ENCODE data around the gene FOXN3.
"Not testable (repeated sequence)": the region's sequence is repeated elsewhere in the genome, so short reads cannot be mapped to it uniquely, and the experiment has no call there.

Gene FOXN3

GRCh38 chr14:89123851-89124250 lies 293.2 kb downstream of the FOXN3 start:
- in situ Hi-C loops (cut with HindIII; ENCODE audit: low pct_ligation_motif_present, low pct_unique_long_range_greater_than_20kb, low sequenced_read_pairs), result no loop called here

GRCh38 chr14:89123215-89123614 lies 293.8 kb downstream of the FOXN3 start:
- in situ Hi-C loops (cut with HindIII; ENCODE audit: low pct_ligation_motif_present, low pct_unique_long_range_greater_than_20kb, low sequenced_read_pairs), result no loop called here
- DNase-seq, result no peak

More at GRCh38 chr14:89123851-89124250, 293.2 kb downstream of the FOXN3 start:
- DNase-seq, result no peak

GRCh38 chr14:89121968-89122620 lies 294.9 kb downstream of the FOXN3 start:
- DNase-seq, result no peak

GRCh38 chr14:89117012-89117411 lies 300.0 kb downstream of the FOXN3 start:
- no peak for DNase-seq
- in situ Hi-C loops (cut with HindIII; ENCODE audit: low pct_ligation_motif_present, low pct_unique_long_range_greater_than_20kb, low sequenced_read_pairs), result no loop called here

More at GRCh38 chr14:89121968-89122620, 294.9 kb downstream of the FOXN3 start:
- in situ Hi-C loops (cut with HindIII; ENCODE audit: low pct_ligation_motif_present, low pct_unique_long_range_greater_than_20kb, low sequenced_read_pairs), result no loop called here

- DNase-seq, result no peak
- in situ Hi-C loops (cut with HindIII; ENCODE audit: low pct_ligation_motif_present, low pct_unique_long_range_greater_than_20kb, low sequenced_read_pairs), result no loop called here
Observed at GRCh38 chr14:89114109-89114508, 302.9 kb downstream of the FOXN3 start.

- no peak for DNase-seq
- in situ Hi-C loops (cut with HindIII; ENCODE audit: low pct_ligation_motif_present, low pct_unique_long_range_greater_than_20kb, low sequenced_read_pairs), result no loop called here
Observed at GRCh38 chr14:89112720-89113119, 304.3 kb downstream of the FOXN3 start.

GRCh38 chr14:89111766-89112543 lies 305.1 kb downstream of the FOXN3 start:
- in situ Hi-C loops (cut with HindIII; ENCODE audit: low pct_ligation_motif_present, low pct_unique_long_range_greater_than_20kb, low sequenced_read_pairs); DNase-seq: not testable (repeated sequence)

- DNase-seq; in situ Hi-C loops (cut with HindIII; ENCODE audit: low pct_ligation_motif_present, low pct_unique_long_range_greater_than_20kb, low sequenced_read_pairs): not testable (repeated sequence)
Observed at GRCh38 chr14:89111232-89111631, 305.8 kb downstream of the FOXN3 start.

GRCh38 chr14:89110110-89110509 lies 306.9 kb downstream of the FOXN3 start:
- DNase-seq, result no peak
- in situ Hi-C loops (cut with HindIII; ENCODE audit: low pct_ligation_motif_present, low pct_unique_long_range_greater_than_20kb, low sequenced_read_pairs), result no loop called here

- no peak for DNase-seq
- in situ Hi-C loops (cut with HindIII; ENCODE audit: low pct_ligation_motif_present, low pct_unique_long_range_greater_than_20kb, low sequenced_read_pairs), result no loop called here
Observed at GRCh38 chr14:89108608-89109007, 308.4 kb downstream of the FOXN3 start.

GRCh38 chr14:89107626-89108025 lies 309.4 kb downstream of the FOXN3 start:
- in situ Hi-C loops (cut with HindIII; ENCODE audit: low pct_ligation_motif_present, low pct_unique_long_range_greater_than_20kb, low sequenced_read_pairs), result no loop called here
- no peak for DNase-seq

Measured in ACHN (cell line).